Cardiac fibroblast (primary cell): ENCODE data around the gene SLC10A1.
A peak's percentile ranks its signal among the peaks of the same experiment; 100 is the strongest.

ENCODE experiments used
- DNase-seq, 2 donors: peaks; one replicate each; pipeline versions ENCODE4 v3.0.0 to v3.0.0-alpha.2; 2010; ENCODE audit warnings: low read depth in 2 of 2
- H3K4me3 ChIP-seq, 2 donors: replicated peaks in 1 of 2; 1 replicate in 1 of 2; 2 replicates in 1 of 2; pipeline ENCODE4 v1.5.1; 2011; ENCODE audit warnings: low read depth in 2 of 2, low read length in 2 of 2, mild to moderate bottlenecking in 2 of 2, moderate library complexity in 1 of 2
- CTCF ChIP-seq: IDR thresholded peaks from one replicate; pipeline ENCODE4 v1.5.1; 2011; ENCODE audit warnings: low read depth, mild to moderate bottlenecking, low read length, inconsistent platforms

SLC10A1 gene

DNA sequence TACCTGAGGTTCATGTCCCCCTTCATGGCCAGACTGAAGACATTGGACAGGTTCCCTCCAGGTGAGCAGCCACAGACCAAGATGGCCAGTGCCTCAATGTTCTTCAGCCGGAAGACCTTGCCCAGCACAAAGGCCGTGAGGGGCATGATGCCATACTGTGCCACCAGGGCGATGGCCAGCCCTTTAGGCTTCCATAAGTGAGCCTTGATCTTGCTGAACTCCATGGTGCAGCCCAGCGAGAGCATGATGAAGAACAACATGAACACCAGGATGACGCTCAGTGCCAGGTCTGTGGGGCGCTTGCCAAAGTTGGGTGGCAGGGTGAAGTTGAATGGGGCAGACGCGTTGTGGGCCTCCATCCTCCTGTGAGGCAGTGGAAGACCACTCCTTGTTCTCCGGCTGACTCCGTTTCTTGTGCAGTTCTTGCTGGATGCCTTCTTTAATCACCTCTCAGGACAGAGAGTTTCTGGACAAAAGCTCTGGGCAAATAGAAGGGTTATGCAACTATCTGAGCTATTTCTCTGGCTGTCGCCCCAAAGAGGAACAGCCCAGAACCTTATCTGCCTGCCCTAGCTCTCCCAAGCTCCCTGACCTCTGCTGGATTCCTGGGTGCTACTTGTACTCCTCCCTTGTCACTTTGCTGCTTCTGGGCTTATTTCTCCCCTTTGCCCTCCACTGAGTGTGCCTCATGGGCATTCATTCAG is at the start of gene SLC10A1:
SLC10A1 (minus strand) TSS at position 445 of the 704 bp plus-strand sequence; CDS start at position 359, 86 bp downstream.
- H3K4me3 ChIP-seq = no peak within 1 kb of the TSS
- TF ChIP-seq CTCF = no peak

DNA sequence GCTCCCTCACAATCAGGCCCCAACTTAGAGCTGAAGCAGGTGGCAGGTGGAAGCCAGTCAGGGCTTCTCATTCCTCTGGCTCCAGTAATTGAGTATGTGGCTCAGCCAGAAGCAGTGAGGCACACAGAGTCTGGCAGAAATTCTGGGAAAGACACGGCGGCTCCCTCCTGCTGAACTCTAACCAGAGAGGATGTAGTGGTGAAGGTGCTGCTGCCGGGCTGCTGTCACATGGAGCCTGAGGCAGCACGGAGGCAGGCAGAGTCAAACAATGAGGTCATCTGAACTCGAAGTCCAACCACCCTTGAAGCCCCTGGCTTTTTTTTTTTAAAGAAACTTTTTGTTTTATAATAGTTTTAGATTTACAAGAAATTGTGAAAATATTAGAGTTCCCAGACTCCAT is 48.7 kb upstream of the SLC10A1 start:
- no peak for TF ChIP-seq CTCF
- no peak for DNase-seq
- H3K4me3 ChIP-seq = no peak overlapping the region

More for the DNA sequence above, at the start of gene SLC10A1:
- DNase-seq = peak in 1 of 2 donors; percentile 38

- H3K4me3 ChIP-seq = no peak overlapping the region
- no peak for TF ChIP-seq CTCF
- DNase-seq = no peak
Observed at GRCh38 chr14:69845050-69845581, 48.1 kb upstream of the SLC10A1 start.

DNA sequence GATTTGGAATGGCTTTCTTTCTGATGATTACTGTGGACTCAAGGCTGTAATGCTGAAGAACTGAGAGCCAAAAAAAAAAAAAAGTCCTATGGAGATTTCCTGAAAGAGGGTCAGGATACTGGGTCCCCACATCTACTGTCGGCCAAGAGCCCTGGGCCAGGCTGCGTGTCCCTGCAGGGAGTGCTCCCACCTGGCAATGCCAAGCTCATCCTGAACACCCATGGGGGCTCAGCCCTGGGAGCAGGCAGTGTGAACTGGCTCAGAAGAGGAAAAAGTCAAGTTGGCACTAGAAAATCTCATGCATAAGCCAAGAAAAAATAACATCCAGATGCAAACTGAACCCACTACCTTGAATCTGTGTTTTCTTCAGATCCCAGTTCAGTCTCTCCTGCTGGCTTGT is 47.1 kb upstream of the SLC10A1 start:
- DNase-seq = no peak
- no peak overlapping the region for H3K4me3 ChIP-seq
- no peak for TF ChIP-seq CTCF

DNA sequence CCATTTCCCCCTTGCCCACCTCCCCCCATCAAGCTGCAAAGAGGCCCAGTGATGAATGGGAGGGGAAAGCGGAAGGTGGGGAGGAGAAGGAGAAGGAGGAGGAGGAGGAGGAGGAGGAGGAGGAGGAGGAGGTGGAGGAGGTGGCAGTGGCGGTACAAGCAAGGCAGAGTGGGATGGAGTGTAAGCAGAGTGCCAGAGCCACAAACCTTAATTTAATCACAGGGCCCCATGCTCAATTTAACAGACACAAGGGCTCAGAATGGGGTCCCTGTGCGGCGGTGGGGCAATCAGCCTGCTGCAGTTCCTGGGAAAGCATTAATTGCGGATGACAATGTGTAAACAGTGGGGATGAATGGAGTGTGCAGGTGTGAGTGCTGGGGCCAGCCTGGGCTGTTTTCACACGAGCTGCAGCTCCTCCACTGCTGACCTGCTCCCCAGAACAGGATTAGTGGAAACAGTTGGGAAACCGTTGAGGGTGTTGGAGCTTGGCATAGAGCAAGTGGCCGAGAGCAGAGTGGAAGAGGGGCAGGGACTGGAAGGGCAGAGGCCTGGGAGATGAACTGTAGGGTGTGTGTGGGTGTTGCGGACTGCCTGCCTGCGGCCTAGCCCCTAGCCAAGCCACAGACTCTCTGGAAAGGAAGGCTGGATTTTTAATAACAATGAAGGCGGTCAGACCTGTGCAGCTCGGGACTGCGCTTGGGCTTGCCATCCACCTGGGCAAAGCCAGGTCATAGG is 45.8 kb upstream of the SLC10A1 start:
- DNase-seq = no peak
- H3K4me3 ChIP-seq = no peak overlapping the region
- no peak for TF ChIP-seq CTCF

GRCh38 chr14:69841656-69842055 is 44.6 kb upstream of the SLC10A1 start:
- no peak for DNase-seq
- TF ChIP-seq CTCF = no peak

More at GRCh38 chr14:69841656-69842055, 44.6 kb upstream of the SLC10A1 start:
- no peak overlapping the region for H3K4me3 ChIP-seq
